H1 (cell line): ENCODE data around the gene SYNPO. TPM values are rescaled to one million over a fixed set of nuclear protein-coding genes. Genes with fewer than 3 reads are reported as not detected.

Experiments
- CTCF ChIA-PET: fragments of 300-600 bp; sonication (Branson Sonifier 250); formaldehyde crosslinking; loops from one replicate; lab custom pipeline; 2021; ENCODE audit not compliant: partially characterized antibody; lab: Charles Lee
- POLR2A ChIA-PET: fragments of 300-600 bp; sonication (Branson Sonifier 250); formaldehyde crosslinking; loops from one replicate; lab custom pipeline; 2021; ENCODE audit warnings: inconsistent platforms; ENCODE audit not compliant: partially characterized antibody; lab: Charles Lee
- DNase-seq, 2 experiments: peaks; one replicate each; pipeline versions ENCODE4 v3.0.0 to v3.0.0-alpha.2; 2010 to 2022; ENCODE audit warnings: low spot score in 2 of 2, low read depth in 1 of 2, mixed read lengths in 1 of 2
- FAIRE-seq: peaks from 2 replicates; lab custom pipeline; 2011; peaks lifted over from hg19 to GRCh38; lab: Jason Lieb, UNC
- H2AFZ ChIP-seq: 2 replicates; pipeline ENCODE4 v1.8.1; 2012; ENCODE audit warnings: low read length, inconsistent platforms
- H2AK5ac ChIP-seq: 2 replicates; pipeline ENCODE4 v1.6.1; 2013; ENCODE audit warnings: low read depth, low read length
- H2BK120ac ChIP-seq: replicated peaks from 2 replicates; pipeline ENCODE3; 2013; ENCODE audit warnings: low read depth, low read length, inconsistent platforms
- H2BK12ac ChIP-seq: 2 replicates; pipeline ENCODE4 v1.6.1; 2013; ENCODE audit warnings: low read depth, low read length
- H2BK15ac ChIP-seq: 2 replicates; pipeline ENCODE4 v1.6.1; 2013; ENCODE audit warnings: low read length
- H2BK20ac ChIP-seq: 2 replicates; pipeline ENCODE4 v1.6.1; 2013; ENCODE audit warnings: low read length
- H2BK5ac ChIP-seq: 2 replicates; pipeline ENCODE4 v1.6.1; 2013; ENCODE audit warnings: low read depth, low read length
- H3K14ac ChIP-seq: 2 replicates; pipeline ENCODE4 v1.6.1; 2013; ENCODE audit warnings: inconsistent platforms; ENCODE audit not compliant: insufficient read length
- H3K18ac ChIP-seq: 2 replicates; pipeline ENCODE4 v1.6.1; 2013; ENCODE audit warnings: low read length; ENCODE audit errors: extremely low read depth
- H3K23ac ChIP-seq: 2 replicates; pipeline ENCODE4 v1.6.1; 2013; ENCODE audit warnings: inconsistent platforms; ENCODE audit not compliant: insufficient read length
- H3K23me2 ChIP-seq: 2 replicates; pipeline ENCODE4 v1.6.1; 2013; ENCODE audit warnings: low read depth, low read length
- H3K27ac ChIP-seq: 2 replicates; pipeline ENCODE4 v1.6.1; 2011; ENCODE audit warnings: low read depth, low read length, inconsistent platforms
- H3K27me3 ChIP-seq, 4 experiments: replicated peaks in 1 of 4; 1 replicate in 1 of 4; 2 replicates in 3 of 4; pipeline versions ENCODE4 v1.6.1 to v1.8.1; 2011 to 2013; ENCODE audit warnings: low read length in 3 of 4, mild to moderate bottlenecking in 3 of 4, inconsistent platforms in 2 of 4, mixed read lengths in 2 of 4, moderate library complexity in 1 of 4; ENCODE audit not compliant: control insufficient read depth in 3 of 4, insufficient read depth in 3 of 4; ENCODE audit errors: extremely low read depth in 1 of 4
- H3K36me3 ChIP-seq, 4 experiments: 2 replicates each; pipeline versions ENCODE4 v1.6.1 to v1.8.1; 2011 to 2013; ENCODE audit warnings: mild to moderate bottlenecking in 4 of 4, low read length in 3 of 4, moderate library complexity in 2 of 4, control low read depth in 1 of 4, inconsistent platforms in 1 of 4; ENCODE audit not compliant: insufficient read depth in 4 of 4, control insufficient read depth in 2 of 4
- H3K4ac ChIP-seq: replicated peaks from 2 replicates; pipeline ENCODE3; 2013; ENCODE audit warnings: low read length, low read depth, mixed read lengths, inconsistent platforms; ENCODE audit not compliant: insufficient read length
- H3K4me1 ChIP-seq, 4 experiments: replicated peaks in 1 of 4; 1 replicate in 1 of 4; 2 replicates in 3 of 4; pipeline versions ENCODE4 v1.6.1 to v1.8.1; 2011 to 2013; ENCODE audit warnings: low read length in 3 of 4, inconsistent platforms in 2 of 4, mixed read lengths in 1 of 4; ENCODE audit not compliant: insufficient read depth in 4 of 4, control insufficient read depth in 3 of 4
- H3K4me2 ChIP-seq, 2 experiments: 2 replicates each; pipeline versions ENCODE4 v1.6.1 to v1.8.1; 2011 to 2013; ENCODE audit warnings: low read depth in 2 of 2, low read length in 2 of 2, control low read depth in 1 of 2, inconsistent platforms in 1 of 2, mild to moderate bottlenecking in 1 of 2; ENCODE audit not compliant: insufficient read depth in 1 of 2
- H3K4me3 ChIP-seq, 4 experiments: fragments of 200-600, 300-600 bp in 1 of 4; sonication (generic), shearing (Covaris generic), sonication (Bioruptor Twin) in 1 of 4; 2 replicates each; pipeline versions ENCODE4 v1.5.1 to v1.8.1; 2011 to 2016; ENCODE audit warnings: low read length in 4 of 4, low read depth in 3 of 4, control low read depth in 2 of 4, inconsistent platforms in 2 of 4, mild to moderate bottlenecking in 2 of 4, mixed read lengths in 1 of 4, moderate library complexity in 1 of 4; ENCODE audit not compliant: insufficient read depth in 2 of 4; ENCODE audit errors: extremely low read depth in 1 of 4
- H3K56ac ChIP-seq: replicated peaks from 2 replicates; pipeline ENCODE3; 2013; ENCODE audit warnings: low read depth, mild to moderate bottlenecking, mixed read lengths, low read length, inconsistent platforms; ENCODE audit not compliant: insufficient read length
- H3K79me1 ChIP-seq: 2 replicates; pipeline ENCODE4 v1.6.1; 2013; ENCODE audit warnings: low read depth, low read length, control low read depth
- H3K79me2 ChIP-seq, 2 experiments: 2 replicates each; pipeline versions ENCODE4 v1.6.1 to v1.8.1; 2012 to 2013; ENCODE audit warnings: low read length in 2 of 2, mild to moderate bottlenecking in 2 of 2, inconsistent platforms in 1 of 2; ENCODE audit not compliant: insufficient read depth in 2 of 2, control insufficient read depth in 1 of 2
- H3K9ac ChIP-seq, 4 experiments: replicated peaks in 1 of 4; 1 replicate in 1 of 4; 2 replicates in 3 of 4; pipeline versions ENCODE4 v1.6.1 to v1.8.1; 2011 to 2013; ENCODE audit warnings: low read depth in 3 of 4, low read length in 3 of 4, control low read depth in 2 of 4, mild to moderate bottlenecking in 2 of 4, moderate library complexity in 2 of 4, inconsistent platforms in 1 of 4; ENCODE audit errors: extremely low read depth in 1 of 4
- H3K9me3 ChIP-seq, 2 experiments: 2 replicates each; pipeline versions ENCODE4 v1.6.1 to v1.8.1; 2012 to 2013; ENCODE audit warnings: mild to moderate bottlenecking in 2 of 2, moderate library complexity in 2 of 2, control low read depth in 1 of 2, inconsistent platforms in 1 of 2, low read depth in 1 of 2, low read length in 1 of 2, mixed read lengths in 1 of 2; ENCODE audit not compliant: insufficient read depth in 2 of 2
- H4K20me1 ChIP-seq, 2 experiments: replicated peaks in 1 of 2; 2 replicates each; pipeline versions ENCODE3 to v1.8.1; 2011 to 2013; ENCODE audit warnings: inconsistent platforms in 2 of 2, low read length in 2 of 2, mild to moderate bottlenecking in 1 of 2; ENCODE audit not compliant: insufficient read depth in 2 of 2, control insufficient read depth in 1 of 2
- H4K5ac ChIP-seq: 2 replicates; pipeline ENCODE4 v1.6.1; 2013; ENCODE audit warnings: low read length, low read depth, mixed read lengths, inconsistent platforms; ENCODE audit not compliant: insufficient read length
- H4K8ac ChIP-seq: 2 replicates; pipeline ENCODE4 v1.8.0; 2013; ENCODE audit warnings: mild to moderate bottlenecking, moderate library complexity, low read length, inconsistent platforms; ENCODE audit not compliant: insufficient read depth; ENCODE audit errors: extremely low read depth
- H4K91ac ChIP-seq: replicated peaks from 2 replicates; pipeline ENCODE3; 2013; ENCODE audit warnings: low read length, mixed read lengths, inconsistent platforms; ENCODE audit not compliant: insufficient read length
- EP300 ChIP-seq, 2 experiments: IDR thresholded peaks; 1 replicate in 1 of 2; 2 replicates in 1 of 2; pipeline ENCODE4 v1.6.1; 2011 to 2012; ENCODE audit warnings: low read depth in 2 of 2, low read length in 2 of 2, mild to moderate bottlenecking in 2 of 2, borderline replicate concordance in 1 of 2, inconsistent platforms in 1 of 2, moderate library complexity in 1 of 2
- JUND ChIP-seq: IDR thresholded peaks from 2 replicates; pipeline ENCODE4 v1.6.1; 2011; ENCODE audit warnings: mild to moderate bottlenecking, improper control_type of control experiment, low read length
- KDM4A ChIP-seq: IDR thresholded peaks from one replicate; pipeline ENCODE4 v1.7.1; 2012; ENCODE audit warnings: low read depth, mild to moderate bottlenecking, moderate library complexity, low read length, inconsistent platforms; ENCODE audit not compliant: severe bottlenecking
- NRF1 ChIP-seq: IDR thresholded peaks from 2 replicates; pipeline ENCODE4 v1.6.1; 2011; ENCODE audit warnings: mild to moderate bottlenecking, low read depth, low read length, improper control_type of control experiment
- POLR2AphosphoS5 ChIP-seq: IDR thresholded peaks from 2 replicates; pipeline ENCODE4 v1.6.1; 2011; ENCODE audit warnings: low read depth, low read length
- POU5F1 ChIP-seq: IDR thresholded peaks from 2 replicates; pipeline ENCODE4 v1.6.1; 2011; ENCODE audit warnings: low read depth, mild to moderate bottlenecking, low read length, moderate library complexity
- ZNF274 ChIP-seq: IDR thresholded peaks from 2 replicates; pipeline ENCODE4 v1.7.0; 2012; ENCODE audit warnings: low read length, borderline replicate concordance; ENCODE audit errors: extremely low read depth
- WGBS, 2 experiments: shearing (Covaris generic) in 1 of 2; methylation state at CpG; one replicate each; pipeline versions ENCODE4 v1.1.6 to v1.1.7; 2013 to 2015; ENCODE audit warnings: low lambda C conversion rate in 2 of 2, mixed read lengths in 2 of 2, inconsistent platforms in 1 of 2, low coverage in 1 of 2, missing lambda C conversion rate in 1 of 2; ENCODE audit not compliant: insufficient replicate concordance in 2 of 2, insufficient coverage in 1 of 2, insufficient read length in 1 of 2; ENCODE audit errors: extremely low coverage in 1 of 2, missing lambda C conversion rate in 1 of 2; 5-methylcytosine and 5-hydroxymethylcytosine counted together
- polyA plus RNA-seq, 7 experiments: library from polyadenylated mRNA; depleted of rRNA in 3 of 7; stranded (reverse) in 5 of 7; unstranded in 2 of 7; fragments of >200 nt in 5 of 7; fragments of 200-250 nt in 2 of 7; gene quantifications; 1 replicate in 5 of 7; 2 replicates in 1 of 7; 4 replicates in 1 of 7; pipeline versions ENCODE4 v1.2.1 to v1.2.3, GENCODE V29; 2011 to 2013; ENCODE audit warnings: missing spikeins in 2 of 7, mixed read lengths in 2 of 7
- total RNA-seq: library from RNA; stranded (reverse); fragmentation: NEBNext Ultra II Directional; extraction: Animal tissue kit (Norgen Biotek cat#: 25700); gene quantifications from 2 replicates; pipeline ENCODE4 v1.2.1, GENCODE V29; 2021
- TF ChIP-seq, protein P1 (sequence below), 3 experiments: IDR thresholded peaks; 1 replicate in 2 of 3; 2 replicates in 1 of 3; pipeline versions ENCODE4 v1.5.1 to v1.6.1; 2011; ENCODE audit warnings: low read length in 3 of 3, mild to moderate bottlenecking in 3 of 3, inconsistent platforms in 2 of 3, low read depth in 1 of 3, moderate library complexity in 1 of 3; ENCODE audit not compliant: insufficient read depth in 1 of 3; ENCODE audit errors: control extremely low read depth in 1 of 3

The SYNPO gene
- total and polyA plus RNA-seq, 2 of the 8 experiments (the other 6 are each of a cell fraction or from before 2014, with no cell fraction given), result 2.3 TPM

DNA sequence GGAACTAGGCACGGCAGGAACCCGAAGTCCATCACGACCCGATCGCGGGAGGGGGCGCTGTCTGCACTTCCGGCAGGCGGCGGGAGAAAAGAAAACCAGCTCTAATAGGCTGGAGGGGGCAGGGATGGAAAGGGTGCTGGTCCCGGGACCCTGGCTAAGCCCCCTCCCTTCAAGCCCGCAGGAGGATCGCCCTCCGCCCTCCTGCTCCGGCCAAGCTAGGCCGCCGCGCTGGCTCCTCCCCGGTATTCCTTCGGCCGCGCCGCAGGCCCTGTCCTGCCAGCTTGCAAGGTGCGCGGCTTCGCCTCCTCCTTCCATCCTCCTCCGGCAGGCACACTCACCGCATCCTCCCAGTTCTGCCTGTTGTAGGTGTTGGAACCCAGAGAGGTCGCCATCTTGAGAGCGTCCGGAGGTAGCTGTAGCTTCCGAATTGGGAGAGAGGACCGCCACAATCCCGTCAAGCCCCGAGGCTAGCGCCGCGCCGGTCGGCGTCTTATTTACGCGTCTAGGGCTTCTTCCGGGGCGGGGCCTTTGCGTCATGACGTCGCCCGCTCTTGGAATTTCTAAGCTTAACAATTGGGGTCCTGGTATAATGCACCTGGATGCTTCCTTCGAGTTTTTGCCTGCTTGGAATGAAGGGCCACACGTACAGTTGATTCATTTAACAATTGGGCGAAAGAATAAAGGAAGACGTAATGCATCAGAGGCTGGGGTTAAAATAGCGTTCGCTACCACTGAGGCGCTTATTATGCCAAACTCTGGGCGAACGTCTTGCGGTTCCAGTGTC lies 60.3 kb downstream of the SYNPO start, which contains the start of gene RBM22:
TSS of gene RBM22 (minus strand) at position 469 of the 784 bp plus-strand sequence. CDS start at position 392, 77 bp downstream.
- ChIA-PET POLR2A (interaction anchor here (0.6 to 3.7 kb wide), 41 partner anchors 8 to 298 kb away, joined by 3 to 33 read pairs (median 4); partner anchors contain the start of genes DCTN4, IRGM, MYOZ3 and RPS14), CTCF (interaction anchor here (0.6 to 5.0 kb wide), 33 partner anchors 9 to 262 kb away, joined by 3 to 43 read pairs (median 4); partner anchors contain the start of genes DCTN4, IRGM and SMIM3)
- no peak within 1 kb of the TSS; the same call in 1 of the 2 replicates for H2BK15ac ChIP-seq
- H3K4me3 ChIP-seq, result peak within 1 kb of the TSS; percentile 85 to 96 (median 90)
- H3K27me3 ChIP-seq, result no peaks in the 10 kb centered on the region
- peak within 1 kb of the TSS; percentile 98 for H3K18ac ChIP-seq
- H3K79me2 ChIP-seq, result peaks cover 0 to 13% of the 10 kb centered on the region in 2 experiments; a peak in 2 of 4 replicates
- peak; percentile 84 for FAIRE-seq
- H3K36me3 ChIP-seq, result peaks cover 17 to 34% (median 30%) of the 10 kb centered on the region in 4 experiments
- peak; percentile 76 to 94 for DNase-seq
- peaks cover 0 to 7% (median 2%) of the 10 kb centered on the region in 4 experiments; a peak in 4 of 7 replicates for H3K4me1 ChIP-seq
- peak within 1 kb of the TSS; percentile 66 for H2AFZ ChIP-seq
- peak within 1 kb of the TSS; percentile 98 to 99 (median 98) for H3K9ac ChIP-seq
- H3K14ac ChIP-seq, result no peak within 1 kb of the TSS
- no peak within 1 kb of the TSS for H2BK20ac ChIP-seq
- H2BK12ac ChIP-seq, result peak within 1 kb of the TSS; percentile 99
- H4K20me1 ChIP-seq, result peaks cover 0 to 3% of the 10 kb centered on the region in 2 experiments
- no peak within 1 kb of the TSS for H3K23ac ChIP-seq
- no peaks in the 10 kb centered on the region for H3K9me3 ChIP-seq
- H4K91ac ChIP-seq, result peak within 1 kb of the TSS; percentile 77
- peak within 1 kb of the TSS; percentile 83 to 85 for H3K4me2 ChIP-seq
- peaks cover 5% of the 10 kb centered on the region; the same call in 1 of the 2 replicates for H3K79me1 ChIP-seq
- H3K23me2 ChIP-seq, result peaks cover 8% of the 10 kb centered on the region
- H2BK120ac ChIP-seq, result no peak within 1 kb of the TSS
- H2BK5ac ChIP-seq, result peak within 1 kb of the TSS; percentile 98
- peak within 1 kb of the TSS; percentile 99 for H3K27ac ChIP-seq
- 1% methylated on average over 54 of the region's 59 CpGs; no CpG with 5 or more reads in 1 of the 2 experiments for WGBS, 2 experiments
- H3K56ac ChIP-seq, result peak within 1 kb of the TSS; percentile 92
- H3K4ac ChIP-seq, result peak within 1 kb of the TSS; percentile 62
- peak within 1 kb of the TSS; percentile 89; the same call in 1 of the 2 replicates for H2AK5ac ChIP-seq
- H4K5ac ChIP-seq, result peak within 1 kb of the TSS; percentile 64
- H4K8ac ChIP-seq, result peak within 1 kb of the TSS; percentile 98; the same call in 1 of the 2 replicates
- TF ChIP-seq JUND (no peak), NRF1 (no peak), EP300 (IDR thresholded peaks at IDR 0.05; ENCODE audit: borderline replicate concordance in 1 of 2, low read depth in 2 of 2, low read length in 2 of 2) (peak in 1 of 2 experiments; percentile 81; a peak in 2 of 3 replicates), KDM4A (peak; percentile 89), POLR2AphosphoS5 (peak; percentile 88), POU5F1 (no peak), ZNF274 (no peak)
- TF ChIP-seq, protein P1, sequence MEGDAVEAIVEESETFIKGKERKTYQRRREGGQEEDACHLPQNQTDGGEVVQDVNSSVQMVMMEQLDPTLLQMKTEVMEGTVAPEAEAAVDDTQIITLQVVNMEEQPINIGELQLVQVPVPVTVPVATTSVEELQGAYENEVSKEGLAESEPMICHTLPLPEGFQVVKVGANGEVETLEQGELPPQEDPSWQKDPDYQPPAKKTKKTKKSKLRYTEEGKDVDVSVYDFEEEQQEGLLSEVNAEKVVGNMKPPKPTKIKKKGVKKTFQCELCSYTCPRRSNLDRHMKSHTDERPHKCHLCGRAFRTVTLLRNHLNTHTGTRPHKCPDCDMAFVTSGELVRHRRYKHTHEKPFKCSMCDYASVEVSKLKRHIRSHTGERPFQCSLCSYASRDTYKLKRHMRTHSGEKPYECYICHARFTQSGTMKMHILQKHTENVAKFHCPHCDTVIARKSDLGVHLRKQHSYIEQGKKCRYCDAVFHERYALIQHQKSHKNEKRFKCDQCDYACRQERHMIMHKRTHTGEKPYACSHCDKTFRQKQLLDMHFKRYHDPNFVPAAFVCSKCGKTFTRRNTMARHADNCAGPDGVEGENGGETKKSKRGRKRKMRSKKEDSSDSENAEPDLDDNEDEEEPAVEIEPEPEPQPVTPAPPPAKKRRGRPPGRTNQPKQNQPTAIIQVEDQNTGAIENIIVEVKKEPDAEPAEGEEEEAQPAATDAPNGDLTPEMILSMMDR (IDR thresholded peaks at IDR 0.05; ENCODE audit: control extremely low read depth in 1 of 3, insufficient read depth in 1 of 3, low read depth in 1 of 3, low read length in 3 of 3), result peak; percentile 25 to 49 (median 39)
